PC-9 (cell line): ENCODE results near the gene HTR4.

ENCODE experiments used
- CTCF ChIP-seq: fragments of 200-600 bp; sonication (generic); conservative IDR thresholded peaks from 2 replicates; pipeline ENCODE4 v1.6.1; 2017; ENCODE audit warnings: mixed run types, antibody characterized with exemption, mild to moderate bottlenecking, moderate library complexity
- EZH2 ChIP-seq: fragments of 200-600 bp; sonication (generic); IDR thresholded peaks from 2 replicates; pipeline ENCODE4 v1.8.0; 2017; ENCODE audit warnings: antibody characterized with exemption, low read depth

GRCh38 chr5:148623101-148623500, 31.2 kb downstream of the HTR4 start:
- TF ChIP-seq CTCF, result no peak
- TF ChIP-seq EZH2, result no peak
